Measurements from ENCODE around the gene PYCARD.

The PYCARD gene

DNA sequence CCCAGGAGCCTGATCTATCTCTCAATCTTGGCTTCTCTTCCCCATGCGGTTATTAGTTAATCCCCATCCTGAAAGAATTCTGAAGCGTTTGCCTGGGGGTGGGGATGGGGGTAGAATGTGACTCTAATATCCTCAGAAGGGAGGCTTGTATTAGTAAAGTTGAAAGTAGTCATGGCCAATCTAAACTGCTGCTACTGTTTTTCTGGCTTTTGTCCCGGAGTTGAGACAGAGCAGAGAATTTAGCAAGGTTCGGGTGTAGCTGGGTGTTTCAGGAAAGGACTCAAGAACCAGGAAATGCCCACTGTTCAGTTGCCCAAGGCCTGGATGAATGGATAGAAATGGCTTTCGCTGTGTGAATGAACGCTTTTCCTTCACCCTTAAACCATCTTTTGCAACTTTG lies 39.6 kb upstream of the PYCARD start:
- no peak for ATAC-seq
- no peak for TF ChIP-seq PPARA (CRISPR knock-in tag; IDR thresholded peaks at IDR 0.05; ENCODE audit: borderline replicate concordance)
- no peak for TF ChIP-seq ZNF70 (CRISPR knock-in tag; IDR thresholded peaks at IDR 0.05)
- TF ChIP-seq, protein P1, sequence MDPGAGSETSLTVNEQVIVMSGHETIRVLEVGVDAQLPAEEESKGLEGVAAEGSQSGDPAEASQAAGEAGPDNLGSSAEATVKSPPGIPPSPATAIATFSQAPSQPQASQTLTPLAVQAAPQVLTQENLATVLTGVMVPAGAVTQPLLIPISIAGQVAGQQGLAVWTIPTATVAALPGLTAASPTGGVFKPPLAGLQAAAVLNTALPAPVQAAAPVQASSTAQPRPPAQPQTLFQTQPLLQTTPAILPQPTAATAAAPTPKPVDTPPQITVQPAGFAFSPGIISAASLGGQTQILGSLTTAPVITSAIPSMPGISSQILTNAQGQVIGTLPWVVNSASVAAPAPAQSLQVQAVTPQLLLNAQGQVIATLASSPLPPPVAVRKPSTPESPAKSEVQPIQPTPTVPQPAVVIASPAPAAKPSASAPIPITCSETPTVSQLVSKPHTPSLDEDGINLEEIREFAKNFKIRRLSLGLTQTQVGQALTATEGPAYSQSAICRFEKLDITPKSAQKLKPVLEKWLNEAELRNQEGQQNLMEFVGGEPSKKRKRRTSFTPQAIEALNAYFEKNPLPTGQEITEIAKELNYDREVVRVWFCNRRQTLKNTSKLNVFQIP (CRISPR knock-in tag; IDR thresholded peaks at IDR 0.05; ENCODE audit: borderline replicate concordance, low read depth), result no peak
- TF ChIP-seq ZNF565 (CRISPR knock-in tag; conservative IDR thresholded peaks at IDR 0.05; ENCODE audit: low read depth), result no peak
- no peak for TF ChIP-seq ZFP30 (CRISPR knock-in tag; IDR thresholded peaks at IDR 0.05)
- TF ChIP-seq, protein P2, sequence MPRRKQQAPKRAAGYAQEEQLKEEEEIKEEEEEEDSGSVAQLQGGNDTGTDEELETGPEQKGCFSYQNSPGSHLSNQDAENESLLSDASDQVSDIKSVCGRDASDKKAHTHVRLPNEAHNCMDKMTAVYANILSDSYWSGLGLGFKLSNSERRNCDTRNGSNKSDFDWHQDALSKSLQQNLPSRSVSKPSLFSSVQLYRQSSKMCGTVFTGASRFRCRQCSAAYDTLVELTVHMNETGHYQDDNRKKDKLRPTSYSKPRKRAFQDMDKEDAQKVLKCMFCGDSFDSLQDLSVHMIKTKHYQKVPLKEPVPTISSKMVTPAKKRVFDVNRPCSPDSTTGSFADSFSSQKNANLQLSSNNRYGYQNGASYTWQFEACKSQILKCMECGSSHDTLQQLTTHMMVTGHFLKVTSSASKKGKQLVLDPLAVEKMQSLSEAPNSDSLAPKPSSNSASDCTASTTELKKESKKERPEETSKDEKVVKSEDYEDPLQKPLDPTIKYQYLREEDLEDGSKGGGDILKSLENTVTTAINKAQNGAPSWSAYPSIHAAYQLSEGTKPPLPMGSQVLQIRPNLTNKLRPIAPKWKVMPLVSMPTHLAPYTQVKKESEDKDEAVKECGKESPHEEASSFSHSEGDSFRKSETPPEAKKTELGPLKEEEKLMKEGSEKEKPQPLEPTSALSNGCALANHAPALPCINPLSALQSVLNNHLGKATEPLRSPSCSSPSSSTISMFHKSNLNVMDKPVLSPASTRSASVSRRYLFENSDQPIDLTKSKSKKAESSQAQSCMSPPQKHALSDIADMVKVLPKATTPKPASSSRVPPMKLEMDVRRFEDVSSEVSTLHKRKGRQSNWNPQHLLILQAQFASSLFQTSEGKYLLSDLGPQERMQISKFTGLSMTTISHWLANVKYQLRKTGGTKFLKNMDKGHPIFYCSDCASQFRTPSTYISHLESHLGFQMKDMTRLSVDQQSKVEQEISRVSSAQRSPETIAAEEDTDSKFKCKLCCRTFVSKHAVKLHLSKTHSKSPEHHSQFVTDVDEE (CRISPR knock-in tag; IDR thresholded peaks at IDR 0.05), result no peak
- no peak for TF ChIP-seq BACH2 (CRISPR knock-in tag; IDR thresholded peaks at IDR 0.05; ENCODE audit: borderline replicate concordance)
- no peak for TF ChIP-seq GLIS3 (CRISPR knock-in tag; IDR thresholded peaks at IDR 0.05)
- TF ChIP-seq SNAI2 (CRISPR knock-in tag; IDR thresholded peaks at IDR 0.05), result no peak
- no peak for TF ChIP-seq ZFP3 (CRISPR knock-in tag; IDR thresholded peaks at IDR 0.05)
- TF ChIP-seq, protein P3, sequence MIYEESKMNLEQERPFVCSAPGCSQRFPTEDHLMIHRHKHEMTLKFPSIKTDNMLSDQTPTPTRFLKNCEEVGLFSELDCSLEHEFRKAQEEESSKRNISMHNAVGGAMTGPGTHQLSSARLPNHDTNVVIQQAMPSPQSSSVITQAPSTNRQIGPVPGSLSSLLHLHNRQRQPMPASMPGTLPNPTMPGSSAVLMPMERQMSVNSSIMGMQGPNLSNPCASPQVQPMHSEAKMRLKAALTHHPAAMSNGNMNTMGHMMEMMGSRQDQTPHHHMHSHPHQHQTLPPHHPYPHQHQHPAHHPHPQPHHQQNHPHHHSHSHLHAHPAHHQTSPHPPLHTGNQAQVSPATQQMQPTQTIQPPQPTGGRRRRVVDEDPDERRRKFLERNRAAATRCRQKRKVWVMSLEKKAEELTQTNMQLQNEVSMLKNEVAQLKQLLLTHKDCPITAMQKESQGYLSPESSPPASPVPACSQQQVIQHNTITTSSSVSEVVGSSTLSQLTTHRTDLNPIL (CRISPR knock-in tag; IDR thresholded peaks at IDR 0.05; ENCODE audit: low read depth), result no peak
- TF ChIP-seq ESRRG (CRISPR knock-in tag; IDR thresholded peaks at IDR 0.05), result no peak
- TF ChIP-seq, protein P4, sequence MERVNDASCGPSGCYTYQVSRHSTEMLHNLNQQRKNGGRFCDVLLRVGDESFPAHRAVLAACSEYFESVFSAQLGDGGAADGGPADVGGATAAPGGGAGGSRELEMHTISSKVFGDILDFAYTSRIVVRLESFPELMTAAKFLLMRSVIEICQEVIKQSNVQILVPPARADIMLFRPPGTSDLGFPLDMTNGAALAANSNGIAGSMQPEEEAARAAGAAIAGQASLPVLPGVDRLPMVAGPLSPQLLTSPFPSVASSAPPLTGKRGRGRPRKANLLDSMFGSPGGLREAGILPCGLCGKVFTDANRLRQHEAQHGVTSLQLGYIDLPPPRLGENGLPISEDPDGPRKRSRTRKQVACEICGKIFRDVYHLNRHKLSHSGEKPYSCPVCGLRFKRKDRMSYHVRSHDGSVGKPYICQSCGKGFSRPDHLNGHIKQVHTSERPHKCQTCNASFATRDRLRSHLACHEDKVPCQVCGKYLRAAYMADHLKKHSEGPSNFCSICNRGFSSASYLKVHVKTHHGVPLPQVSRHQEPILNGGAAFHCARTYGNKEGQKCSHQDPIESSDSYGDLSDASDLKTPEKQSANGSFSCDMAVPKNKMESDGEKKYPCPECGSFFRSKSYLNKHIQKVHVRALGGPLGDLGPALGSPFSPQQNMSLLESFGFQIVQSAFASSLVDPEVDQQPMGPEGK (CRISPR knock-in tag; IDR thresholded peaks at IDR 0.05; ENCODE audit: borderline replicate concordance), result no peak
- no peak for TF ChIP-seq ZC3H10 (CRISPR knock-in tag; IDR thresholded peaks at IDR 0.05)
- TF ChIP-seq RARB (CRISPR knock-in tag; IDR thresholded peaks at IDR 0.05), result no peak
- no peak for TF ChIP-seq CSDC2 (CRISPR knock-in tag; IDR thresholded peaks at IDR 0.05)
- TF ChIP-seq, protein P5, sequence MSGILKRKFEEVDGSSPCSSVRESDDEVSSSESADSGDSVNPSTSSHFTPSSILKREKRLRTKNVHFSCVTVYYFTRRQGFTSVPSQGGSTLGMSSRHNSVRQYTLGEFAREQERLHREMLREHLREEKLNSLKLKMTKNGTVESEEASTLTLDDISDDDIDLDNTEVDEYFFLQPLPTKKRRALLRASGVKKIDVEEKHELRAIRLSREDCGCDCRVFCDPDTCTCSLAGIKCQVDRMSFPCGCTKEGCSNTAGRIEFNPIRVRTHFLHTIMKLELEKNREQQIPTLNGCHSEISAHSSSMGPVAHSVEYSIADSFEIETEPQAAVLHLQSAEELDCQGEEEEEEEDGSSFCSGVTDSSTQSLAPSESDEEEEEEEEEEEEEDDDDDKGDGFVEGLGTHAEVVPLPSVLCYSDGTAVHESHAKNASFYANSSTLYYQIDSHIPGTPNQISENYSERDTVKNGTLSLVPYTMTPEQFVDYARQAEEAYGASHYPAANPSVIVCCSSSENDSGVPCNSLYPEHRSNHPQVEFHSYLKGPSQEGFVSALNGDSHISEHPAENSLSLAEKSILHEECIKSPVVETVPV (CRISPR knock-in tag; IDR thresholded peaks at IDR 0.05), result no peak

DNA sequence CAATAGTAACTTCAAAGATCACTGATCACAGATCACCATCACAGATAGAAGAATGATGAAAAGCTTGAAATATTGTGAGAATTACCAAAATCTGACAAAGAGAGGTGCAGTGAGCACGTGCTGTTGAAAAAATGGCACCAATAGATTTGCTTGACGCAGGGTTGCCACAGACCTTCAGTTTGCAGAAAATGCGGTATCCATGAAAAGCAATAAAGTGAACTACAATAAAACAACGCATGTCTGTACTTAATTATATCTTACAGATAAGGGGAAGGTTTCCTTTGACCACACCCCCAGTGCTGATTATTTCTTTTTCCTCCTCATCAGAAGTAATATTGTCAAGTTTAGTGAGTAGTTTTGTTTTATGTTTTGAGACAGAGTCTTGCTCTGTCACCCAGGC lies 35.5 kb upstream of the PYCARD start:
- no peak for ATAC-seq

More for the DNA sequence above, 35.5 kb upstream of the PYCARD start:
- no peak for TF ChIP-seq ZNF565 (CRISPR knock-in tag; conservative IDR thresholded peaks at IDR 0.05; ENCODE audit: low read depth)
- no peak for TF ChIP-seq ARNTL (CRISPR knock-in tag; IDR thresholded peaks at IDR 0.05; ENCODE audit: borderline replicate concordance, low read depth)
- no peak for TF ChIP-seq ZNF70 (CRISPR knock-in tag; IDR thresholded peaks at IDR 0.05)
- TF ChIP-seq GLIS3 (CRISPR knock-in tag; IDR thresholded peaks at IDR 0.05), result no peak
- TF ChIP-seq ESRRG (CRISPR knock-in tag; IDR thresholded peaks at IDR 0.05), result no peak
- TF ChIP-seq, protein P3 (CRISPR knock-in tag; IDR thresholded peaks at IDR 0.05; ENCODE audit: low read depth), result no peak
- no peak for TF ChIP-seq TOX (CRISPR knock-in tag; IDR thresholded peaks at IDR 0.05; ENCODE audit: borderline replicate concordance)
- TF ChIP-seq, protein P1 (CRISPR knock-in tag; IDR thresholded peaks at IDR 0.05; ENCODE audit: borderline replicate concordance, low read depth), result no peak
- no peak for TF ChIP-seq ISL1 (CRISPR knock-in tag; IDR thresholded peaks at IDR 0.05)
- TF ChIP-seq BACH2 (CRISPR knock-in tag; IDR thresholded peaks at IDR 0.05; ENCODE audit: borderline replicate concordance), result no peak
